Heart left ventricle (tissue), 13 donors: Measurements from ENCODE around the gene ENTR1.

Experiments
- POLR2A ChIP-seq, 2 donors: fragments of 450-650 bp; IDR thresholded peaks; one replicate each; pipeline ENCODE4 v1.6.1; 2017; ENCODE audit warnings: antibody characterized with exemption in 2 of 2, mild to moderate bottlenecking in 2 of 2, moderate library complexity in 2 of 2
- TF ChIP-seq, protein P1 (sequence below), 12 donors: fragments of 200-600 bp; sonication (generic) in 4 of 12; IDR thresholded peaks; one replicate each; pipeline versions ENCODE4 v1.5.0 to v1.8.0; 2018 to 2022; ENCODE audit warnings: antibody characterized with exemption in 12 of 12, mild to moderate bottlenecking in 5 of 12
- donor health status: ischemic (EF 13 %, LVEDD 7.1; RV severe dilation, severe dysfunction).
- donor health status: DM: no; HTN: yes; CAD: no.
- donor health status: DM: no; HTN: no; CAD: no.
- donor health status: ischemic (EF 25% LVEDD 6.9; RV normal size, moderate dysfunction).
- donor health status: ischemic (EF 25% LVEDD 5.7; RV mildly dilated, moderate dysfunction).
- donor health status: ischemic (EF 35%, LVEDD 5.7; RV mildly dilated, moderate dysfunction).
- donor health status: nonischemic (EF 11% LVEDD 7.7; RV severe dilation, severe dysfunction).
- donor health status: DM: yes; HTN: yes; CAD: no.
- donor health status: PGD.
- donor health status: ischemic (EF 29% LVEDD 5.4; RV normal size, mild dysfunction).
- donor health status: nonischemic (EF 23%, LVEDD 6.1; RV moderate dilation, normal function).

DNA sequence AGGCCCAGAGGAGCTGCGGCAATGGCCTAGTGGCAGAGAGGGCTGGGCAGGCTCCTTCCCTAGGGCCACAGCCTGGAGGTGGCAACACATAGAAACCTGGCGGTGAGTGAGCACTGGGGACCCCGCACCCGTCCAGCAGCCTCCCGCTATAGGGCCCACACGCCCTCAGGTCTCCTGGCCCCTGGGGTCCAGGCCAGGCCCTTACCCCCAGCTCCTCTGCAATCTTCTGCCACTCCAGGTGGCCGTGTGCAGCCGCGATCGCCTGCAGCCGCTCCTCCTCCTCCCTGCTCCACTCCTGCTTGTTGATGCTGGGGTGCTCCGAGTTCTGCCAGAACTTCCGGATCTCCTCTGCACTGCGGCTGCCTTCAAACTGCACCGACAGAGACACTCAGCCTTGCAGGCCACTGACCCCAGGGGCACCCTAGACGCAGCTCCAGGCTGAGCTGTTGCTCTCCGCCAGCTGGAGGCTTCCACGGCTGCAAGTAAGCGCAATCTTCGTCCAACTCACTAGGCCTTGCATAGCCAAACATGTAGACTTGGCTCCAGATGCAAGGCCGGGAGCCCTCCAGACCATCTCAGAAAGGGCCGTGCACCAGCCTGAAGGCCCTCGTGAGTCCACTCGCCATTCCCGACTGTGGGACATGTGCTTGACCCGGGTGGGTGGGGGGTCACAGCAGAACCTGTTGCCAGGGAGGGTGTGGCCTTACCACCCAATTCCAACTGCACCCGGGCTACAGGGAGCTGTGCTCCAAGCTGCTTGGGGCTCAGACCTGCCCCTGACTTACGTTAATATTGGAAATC, 18.5 kb downstream of the ENTR1 start:
- TF ChIP-seq, protein P1, sequence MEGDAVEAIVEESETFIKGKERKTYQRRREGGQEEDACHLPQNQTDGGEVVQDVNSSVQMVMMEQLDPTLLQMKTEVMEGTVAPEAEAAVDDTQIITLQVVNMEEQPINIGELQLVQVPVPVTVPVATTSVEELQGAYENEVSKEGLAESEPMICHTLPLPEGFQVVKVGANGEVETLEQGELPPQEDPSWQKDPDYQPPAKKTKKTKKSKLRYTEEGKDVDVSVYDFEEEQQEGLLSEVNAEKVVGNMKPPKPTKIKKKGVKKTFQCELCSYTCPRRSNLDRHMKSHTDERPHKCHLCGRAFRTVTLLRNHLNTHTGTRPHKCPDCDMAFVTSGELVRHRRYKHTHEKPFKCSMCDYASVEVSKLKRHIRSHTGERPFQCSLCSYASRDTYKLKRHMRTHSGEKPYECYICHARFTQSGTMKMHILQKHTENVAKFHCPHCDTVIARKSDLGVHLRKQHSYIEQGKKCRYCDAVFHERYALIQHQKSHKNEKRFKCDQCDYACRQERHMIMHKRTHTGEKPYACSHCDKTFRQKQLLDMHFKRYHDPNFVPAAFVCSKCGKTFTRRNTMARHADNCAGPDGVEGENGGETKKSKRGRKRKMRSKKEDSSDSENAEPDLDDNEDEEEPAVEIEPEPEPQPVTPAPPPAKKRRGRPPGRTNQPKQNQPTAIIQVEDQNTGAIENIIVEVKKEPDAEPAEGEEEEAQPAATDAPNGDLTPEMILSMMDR (IDR thresholded peaks at IDR 0.05): no peak
- TF ChIP-seq POLR2A (IDR thresholded peaks at IDR 0.05): no peak
